Nephron progenitor cell (in vitro differentiated cells): ENCODE data around the gene FBN3.
"Not testable (repeated sequence)": the region's sequence is repeated elsewhere in the genome, so short reads cannot be mapped to it uniquely, and the experiment has no call there.

ENCODE experiments used
- DNase-seq: peaks from one replicate; pipeline ENCODE4 v3.0.0; 2021
- H3K27ac Mint-ChIP-seq: 2 replicates; pipeline ENCODE4 v1.8.0; 2021; ENCODE audit warnings: mild to moderate bottlenecking, moderate library complexity, mixed read lengths
- H3K27me3 Mint-ChIP-seq: 2 replicates; pipeline ENCODE4 v1.8.0; 2021; ENCODE audit warnings: mild to moderate bottlenecking, low read depth, mixed read lengths; ENCODE audit not compliant: poor library complexity
- H3K36me3 Mint-ChIP-seq: 2 replicates; pipeline ENCODE4 v1.8.0; 2021; ENCODE audit warnings: low read depth, mixed read lengths
- H3K4me1 Mint-ChIP-seq: 2 replicates; pipeline ENCODE4 v1.8.0; 2021; ENCODE audit warnings: mixed read lengths
- H3K4me3 Mint-ChIP-seq: 2 replicates; pipeline ENCODE4 v1.8.0; 2021; ENCODE audit warnings: mild to moderate bottlenecking, moderate library complexity, mixed read lengths
- H3K9me3 Mint-ChIP-seq: 2 replicates; pipeline ENCODE4 v1.8.0; 2021; ENCODE audit warnings: mild to moderate bottlenecking, moderate library complexity, mixed read lengths
- TF ChIP-seq, protein P1 (sequence below): fragments of 200-600 bp; sonication (generic); IDR thresholded peaks from 2 replicates; pipeline ENCODE4 v1.5.0; 2021; ENCODE audit warnings: antibody characterized with exemption

Gene FBN3

DNA sequence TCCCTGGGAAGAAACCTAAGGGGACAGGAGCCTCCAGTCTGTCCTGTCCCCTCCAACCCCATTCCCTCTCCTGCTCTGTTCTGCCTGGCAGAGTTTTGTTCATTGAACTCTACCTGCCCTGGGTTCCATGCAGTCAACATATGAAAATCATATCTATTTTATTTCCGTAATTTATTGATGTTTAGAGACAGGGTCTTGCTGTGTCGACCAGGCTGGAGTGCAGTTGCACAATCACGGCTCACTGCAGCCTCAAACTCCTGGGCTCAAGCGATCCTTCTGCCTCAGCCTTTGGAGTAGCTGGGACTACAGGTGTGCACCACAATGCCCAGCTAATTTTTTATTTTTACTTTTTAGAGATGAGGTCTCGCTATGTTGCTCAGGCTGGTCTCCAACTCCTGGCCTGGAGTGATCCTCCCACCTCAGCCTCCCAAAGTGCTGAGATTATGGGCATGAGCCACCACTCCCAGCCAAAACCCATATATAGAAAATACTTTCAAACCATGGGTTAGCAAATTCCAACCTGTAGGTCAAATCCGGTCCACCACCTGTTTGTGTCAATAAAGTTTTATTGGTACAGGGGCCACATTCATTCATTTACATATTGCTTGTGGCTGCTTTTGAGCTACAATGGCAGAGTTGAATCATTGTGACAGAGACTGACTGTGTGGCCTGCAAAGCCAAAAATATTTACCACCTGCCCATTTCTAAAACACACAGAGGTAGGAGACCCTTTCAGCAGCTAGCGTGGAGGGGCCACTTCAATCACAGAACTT, 39.3 kb downstream of the FBN3 start:
- Mint-ChIP-seq H3K27me3 (no peaks in the 10 kb centered on the region), H3K4me1 (no peaks in the 10 kb centered on the region), H3K4me3 (no peak overlapping the region), H3K27ac (no peak overlapping the region), H3K36me3 (peaks cover 20% of the 10 kb centered on the region), H3K9me3 (no peaks in the 10 kb centered on the region)
- TF ChIP-seq, protein P1, sequence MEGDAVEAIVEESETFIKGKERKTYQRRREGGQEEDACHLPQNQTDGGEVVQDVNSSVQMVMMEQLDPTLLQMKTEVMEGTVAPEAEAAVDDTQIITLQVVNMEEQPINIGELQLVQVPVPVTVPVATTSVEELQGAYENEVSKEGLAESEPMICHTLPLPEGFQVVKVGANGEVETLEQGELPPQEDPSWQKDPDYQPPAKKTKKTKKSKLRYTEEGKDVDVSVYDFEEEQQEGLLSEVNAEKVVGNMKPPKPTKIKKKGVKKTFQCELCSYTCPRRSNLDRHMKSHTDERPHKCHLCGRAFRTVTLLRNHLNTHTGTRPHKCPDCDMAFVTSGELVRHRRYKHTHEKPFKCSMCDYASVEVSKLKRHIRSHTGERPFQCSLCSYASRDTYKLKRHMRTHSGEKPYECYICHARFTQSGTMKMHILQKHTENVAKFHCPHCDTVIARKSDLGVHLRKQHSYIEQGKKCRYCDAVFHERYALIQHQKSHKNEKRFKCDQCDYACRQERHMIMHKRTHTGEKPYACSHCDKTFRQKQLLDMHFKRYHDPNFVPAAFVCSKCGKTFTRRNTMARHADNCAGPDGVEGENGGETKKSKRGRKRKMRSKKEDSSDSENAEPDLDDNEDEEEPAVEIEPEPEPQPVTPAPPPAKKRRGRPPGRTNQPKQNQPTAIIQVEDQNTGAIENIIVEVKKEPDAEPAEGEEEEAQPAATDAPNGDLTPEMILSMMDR: no peak
- DNase-seq: no peak

DNA sequence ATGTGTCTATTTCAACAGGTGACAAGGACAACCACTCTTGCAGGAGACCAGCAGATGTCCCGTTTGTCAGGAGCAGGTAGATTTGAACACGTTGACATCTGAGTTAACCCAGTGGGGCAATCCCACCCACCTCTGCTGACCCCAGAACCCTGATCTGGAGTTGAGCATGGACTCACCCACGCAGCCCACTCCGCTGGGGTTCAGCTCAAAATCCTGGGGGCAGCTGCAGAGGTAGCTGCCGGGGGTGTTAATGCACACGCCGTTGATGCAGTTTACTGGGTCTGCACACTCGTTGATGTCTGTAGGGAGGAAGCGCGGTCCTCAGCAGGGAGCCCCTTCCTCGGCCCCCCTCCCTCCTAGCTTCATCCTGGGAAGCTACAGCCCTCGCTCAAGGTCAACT, 39.9 kb downstream of the FBN3 start:
- Mint-ChIP-seq H3K36me3 (peaks cover 26% of the 10 kb centered on the region), H3K27me3 (no peaks in the 10 kb centered on the region), H3K4me1 (no peaks in the 10 kb centered on the region), H3K4me3 (no peak overlapping the region), H3K9me3 (no peaks in the 10 kb centered on the region), H3K27ac (peak overlapping the region; percentile 68)
- TF ChIP-seq, protein P1: no peak
- no peak for DNase-seq

DNA sequence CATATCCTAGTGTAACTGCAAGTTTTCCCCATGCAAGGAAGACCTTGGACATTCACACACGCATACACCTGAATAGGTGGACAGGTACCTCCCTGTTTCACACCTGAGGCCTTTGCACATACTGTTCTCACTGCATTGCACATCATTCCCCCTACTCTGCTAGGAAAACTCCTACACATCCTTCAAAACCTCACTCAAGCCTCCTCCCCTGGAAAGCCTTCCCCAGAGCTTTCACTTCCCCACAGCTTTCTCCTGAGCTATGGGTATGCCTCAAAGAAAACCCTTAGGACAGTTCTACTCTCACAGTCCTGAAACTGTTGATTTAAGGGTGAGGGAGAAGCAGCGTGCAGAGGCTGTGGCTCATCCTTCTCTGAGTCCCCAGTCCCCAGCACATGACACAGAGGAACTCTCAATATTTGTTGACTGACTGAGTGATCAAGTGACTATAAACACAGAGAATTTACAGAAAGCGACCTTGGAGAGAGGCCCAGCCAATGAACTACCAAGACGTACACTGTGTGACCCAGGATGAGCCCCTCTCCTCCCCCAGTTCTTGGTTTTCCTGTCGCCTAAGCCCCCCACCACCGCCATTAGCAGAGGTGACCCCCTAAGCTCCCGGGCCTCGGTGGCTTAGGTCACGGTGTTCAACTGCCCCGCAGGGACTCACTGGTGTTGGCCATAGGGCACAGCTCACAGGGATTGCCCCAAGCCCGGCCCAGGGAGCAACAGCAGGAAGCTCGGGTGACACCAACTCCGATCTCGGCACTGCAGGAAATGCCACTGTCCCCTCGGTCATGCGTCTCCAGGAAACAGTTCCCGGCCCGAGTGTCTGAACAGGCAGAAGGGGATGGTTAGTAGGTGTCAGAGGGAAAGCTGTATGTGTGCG, 40.6 kb downstream of the FBN3 start:
- TF ChIP-seq, protein P1: no peak
- Mint-ChIP-seq H3K9me3 (no peaks in the 10 kb centered on the region), H3K27me3 (no peaks in the 10 kb centered on the region), H3K27ac (peak overlapping the region; percentile 68), H3K4me3 (no peak overlapping the region), H3K36me3 (peaks cover 29% of the 10 kb centered on the region), H3K4me1 (no peaks in the 10 kb centered on the region)
- no peak for DNase-seq

DNA sequence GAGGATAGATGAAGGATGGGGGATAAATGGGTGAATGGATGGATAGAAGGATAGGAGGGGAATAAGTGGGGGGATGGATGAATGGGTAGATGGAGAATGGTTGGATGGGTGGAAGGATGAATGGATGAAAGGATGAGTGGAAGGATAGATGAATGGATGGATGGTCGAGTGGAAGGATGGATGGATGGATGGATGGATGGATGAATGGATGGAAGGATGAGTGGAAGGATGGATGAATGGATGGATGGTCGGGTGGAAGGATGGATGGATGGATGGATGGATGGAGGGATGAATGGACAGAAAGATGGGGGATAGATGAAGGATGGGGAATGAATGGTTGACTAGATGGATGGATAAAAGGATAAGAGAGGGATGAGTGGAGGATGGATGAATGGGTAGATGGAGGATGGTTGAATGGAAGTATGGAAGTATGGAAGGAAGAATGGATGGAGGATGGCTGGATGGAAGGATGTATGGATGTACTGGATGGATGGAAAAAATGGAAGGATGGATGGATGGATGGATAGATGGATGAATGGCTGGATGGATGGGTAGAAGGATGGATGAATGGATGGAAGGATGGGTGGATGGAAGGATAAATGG, 42.0 kb downstream of the FBN3 start:
- TF ChIP-seq, protein P1: no peak
- no peak overlapping the region for H3K27ac Mint-ChIP-seq
- no peaks in the 10 kb centered on the region for H3K4me1 Mint-ChIP-seq
- no peaks in the 10 kb centered on the region for H3K27me3 Mint-ChIP-seq
- H3K36me3 Mint-ChIP-seq: peaks cover 34% of the 10 kb centered on the region
- H3K4me3 Mint-ChIP-seq: no peak overlapping the region
- no peaks in the 10 kb centered on the region for H3K9me3 Mint-ChIP-seq
- no peak for DNase-seq

DNA sequence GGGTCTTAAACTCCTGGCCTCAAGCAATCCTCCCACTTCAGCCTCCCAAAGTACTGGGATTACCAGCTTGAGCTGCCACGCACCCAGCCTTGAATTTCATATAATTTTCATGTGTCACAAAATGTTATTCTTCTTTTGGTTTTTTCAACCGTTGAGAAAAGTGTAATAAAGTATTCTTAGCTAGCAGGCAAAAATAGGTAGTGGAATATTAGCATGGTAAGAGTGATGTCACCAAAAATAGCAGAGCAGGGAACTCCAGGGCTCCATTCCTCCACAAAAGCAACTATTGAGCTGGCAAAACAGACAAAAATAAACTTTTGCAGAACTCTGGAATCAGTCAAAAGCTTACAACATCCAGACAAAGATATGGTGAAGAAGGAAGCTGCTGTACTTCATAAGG, 43.9 kb downstream of the FBN3 start:
- DNase-seq: no peak

DNA sequence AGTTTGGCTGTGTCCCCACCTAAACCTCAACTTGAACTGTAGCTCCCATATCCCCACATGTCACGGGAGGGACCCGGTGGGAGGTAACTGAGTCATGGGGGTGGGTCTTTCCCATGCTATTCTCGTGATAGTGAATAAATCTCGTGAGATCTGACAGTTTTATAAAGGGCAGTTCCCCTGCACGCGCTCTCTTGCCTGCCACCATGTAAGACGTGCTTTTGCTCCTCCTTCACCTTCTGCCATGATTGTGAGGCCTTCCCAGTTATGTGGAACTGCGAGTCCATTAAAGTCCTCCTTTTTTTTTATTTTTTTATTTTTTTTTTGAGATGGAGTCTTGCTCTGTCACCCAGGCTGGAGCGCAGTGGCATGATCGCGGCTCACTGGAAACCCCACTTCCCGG, 47.5 kb downstream of the FBN3 start:
- H3K4me3 Mint-ChIP-seq, H3K27me3 Mint-ChIP-seq, H3K27ac Mint-ChIP-seq, H3K4me1 Mint-ChIP-seq, DNase-seq: not testable (repeated sequence)
- peaks cover 44% of the 10 kb centered on the region for H3K36me3 Mint-ChIP-seq
- peaks cover 21% of the 10 kb centered on the region for H3K9me3 Mint-ChIP-seq

More for the DNA sequence above, 43.9 kb downstream of the FBN3 start:
- H3K4me1 Mint-ChIP-seq: no peaks in the 10 kb centered on the region
- no peak overlapping the region for H3K4me3 Mint-ChIP-seq
- TF ChIP-seq, protein P1: no peak
- peaks cover 44% of the 10 kb centered on the region for H3K36me3 Mint-ChIP-seq
- H3K9me3 Mint-ChIP-seq: no peaks in the 10 kb centered on the region
- no peak overlapping the region for H3K27ac Mint-ChIP-seq
- H3K27me3 Mint-ChIP-seq: no peaks in the 10 kb centered on the region
